Activated CD8-positive, alpha-beta T cell treated with anti-CD3 and anti-CD28 coated beads for 36 hours (primary cell): ENCODE data around the gene OPCML. TPM values are rescaled to one million over a fixed set of nuclear protein-coding genes. Genes with fewer than 3 reads are reported as not detected.

Source experiments
- ATAC-seq: fragments of 200-7000 bp; cut with Tn5 transposase; one replicate; pipeline ENCODE4 v1.10.0; 2021; ENCODE audit warnings: mild to moderate bottlenecking, moderate library complexity
- CTCF ChIA-PET: fragments of 350-600 bp; sonication (Branson Sonifier 250); formaldehyde crosslinking; loops from one replicate; lab custom pipeline; 2021; ENCODE audit warnings: antibody characterized with exemption; lab: Charles Lee
- POLR2A ChIA-PET: fragments of 350-600 bp; sonication (Branson Sonifier 250); formaldehyde crosslinking; loops from one replicate; lab custom pipeline; 2021; ENCODE audit warnings: antibody characterized with exemption; lab: Charles Lee
- DNase-seq: peaks from one replicate; pipeline ENCODE4 v3.0.0-alpha.2; 2020
- H3K27ac Mint-ChIP-seq: one replicate; pipeline ENCODE4 v1.8.0; 2021; ENCODE audit warnings: mild to moderate bottlenecking, mixed read lengths
- H3K27me3 Mint-ChIP-seq: one replicate; pipeline ENCODE4 v1.8.0; 2021; ENCODE audit warnings: mixed read lengths
- H3K36me3 Mint-ChIP-seq: one replicate; pipeline ENCODE4 v1.8.0; 2021; ENCODE audit warnings: low read depth, mixed read lengths
- H3K4me1 Mint-ChIP-seq: one replicate; pipeline ENCODE4 v1.8.0; 2021; ENCODE audit warnings: low read depth, mixed read lengths
- H3K4me3 Mint-ChIP-seq: one replicate; pipeline ENCODE4 v1.8.0; 2021; ENCODE audit warnings: mild to moderate bottlenecking, moderate library complexity, mixed read lengths
- H3K9me3 Mint-ChIP-seq: one replicate; pipeline ENCODE4 v1.8.0; 2021; ENCODE audit warnings: mixed read lengths
- CTCF ChIP-seq: fragments of 200-600 bp; IDR thresholded peaks from one replicate; pipeline ENCODE4 v1.8.0; 2022; ENCODE audit warnings: antibody characterized with exemption, mild to moderate bottlenecking
- intact Hi-C: fragments of 100-400 bp; cut with micrococcal nuclease; formaldehyde crosslinking; loops from one replicate; pipeline ENCODE4 v1.10.0; 2022
- total RNA-seq, 2 experiments: library from RNA; stranded (reverse); gene quantifications; one replicate each; pipeline ENCODE4 v1.2.3, GENCODE V29; 2021

OPCML gene
- total RNA-seq, 2 experiments from 2014 or later: not detected

GRCh38 chr11:133047771-133048115 is 484.6 kb downstream of the OPCML start:
- ATAC-seq (no peak), DNase-seq (no peak)
- H3K27ac Mint-ChIP-seq: no peak overlapping the region
- TF ChIP-seq CTCF: no peak
- ChIA-PET POLR2A (no interaction called here), CTCF (no interaction called here)
- H3K9me3 Mint-ChIP-seq: no peaks in the 10 kb centered on the region
- intact Hi-C loops: no loop called here
- H3K27me3 Mint-ChIP-seq: peaks cover 1% of the 10 kb centered on the region
- H3K4me3 Mint-ChIP-seq: no peak overlapping the region
- H3K4me1 Mint-ChIP-seq: no peaks in the 10 kb centered on the region
- H3K36me3 Mint-ChIP-seq: no peaks in the 10 kb centered on the region

- intact Hi-C loops: no loop called here
These were observed 485.1 kb downstream of the OPCML start for GRCh38 chr11:133047036-133047770.

GRCh38 chr11:133046252-133046651 is 486.0 kb downstream of the OPCML start:
- Mint-ChIP-seq H3K27me3 (peaks cover 2% of the 10 kb centered on the region), H3K4me1 (no peaks in the 10 kb centered on the region), H3K4me3 (no peak overlapping the region), H3K27ac (no peak overlapping the region), H3K36me3 (no peaks in the 10 kb centered on the region), H3K9me3 (no peaks in the 10 kb centered on the region)
- TF ChIP-seq CTCF: no peak
- DNase-seq: no peak
- intact Hi-C loops: no loop called here
- POLR2A ChIA-PET: no interaction called here
- CTCF ChIA-PET: no interaction called here
- no peak for ATAC-seq

More at GRCh38 chr11:133047036-133047770, 485.1 kb downstream of the OPCML start:
- Mint-ChIP-seq H3K36me3 (no peaks in the 10 kb centered on the region), H3K27ac (no peak overlapping the region), H3K27me3 (peaks cover 1% of the 10 kb centered on the region), H3K4me3 (no peak overlapping the region), H3K4me1 (no peaks in the 10 kb centered on the region), H3K9me3 (no peaks in the 10 kb centered on the region)
- CTCF ChIA-PET: no interaction called here
- ATAC-seq (no peak), DNase-seq (no peak)
- POLR2A ChIA-PET: no interaction called here
- TF ChIP-seq CTCF: no peak

GRCh38 chr11:133041928-133042882 is 490.1 kb downstream of the OPCML start:
- Mint-ChIP-seq H3K27ac (no peak overlapping the region), H3K4me1 (no peaks in the 10 kb centered on the region), H3K9me3 (no peaks in the 10 kb centered on the region), H3K4me3 (no peak overlapping the region), H3K27me3 (peaks cover 1% of the 10 kb centered on the region), H3K36me3 (no peaks in the 10 kb centered on the region)
- intact Hi-C loops: no loop called here
- POLR2A ChIA-PET: no interaction called here
- no peak for ATAC-seq
- no peak for DNase-seq
- TF ChIP-seq CTCF: no peak
- CTCF ChIA-PET: interaction anchor here (0.6 kb wide), 1 partner anchor 749 kb away, joined by 3 read pairs; no protein-coding TSS in a partner anchor

GRCh38 chr11:133041181-133041580 is 491.1 kb downstream of the OPCML start:
- Mint-ChIP-seq H3K4me3 (no peak overlapping the region), H3K4me1 (no peaks in the 10 kb centered on the region), H3K9me3 (no peaks in the 10 kb centered on the region), H3K27ac (no peak overlapping the region), H3K36me3 (no peaks in the 10 kb centered on the region), H3K27me3 (peaks cover 1% of the 10 kb centered on the region)
- DNase-seq (no peak), ATAC-seq (no peak)
- intact Hi-C loops: no loop called here
- POLR2A ChIA-PET: no interaction called here
- CTCF ChIA-PET: no interaction called here
- TF ChIP-seq CTCF: no peak
